Adrenal gland (tissue), 5 donors: ENCODE measurements around the gene ZNF808.

Source experiments
- CTCF ChIP-seq, 6 experiments: fragments of 450-650 bp in 4 of 6; fragments of 200-600 bp in 2 of 6; sonication (generic) in 1 of 6; IDR thresholded peaks; 1 replicate in 5 of 6; 2 replicates in 1 of 6; pipeline versions ENCODE4 v1.5.1 to v1.8.0; 2016 to 2021; ENCODE audit warnings: antibody characterized with exemption in 6 of 6, mild to moderate bottlenecking in 2 of 6, moderate library complexity in 1 of 6
- POLR2A ChIP-seq, 2 donors: fragments of 450-650 bp; IDR thresholded peaks; one replicate each; pipeline ENCODE4 v1.6.1; 2017; ENCODE audit warnings: antibody characterized with exemption in 2 of 2, mild to moderate bottlenecking in 2 of 2, moderate library complexity in 1 of 2
- donor health status: DM: no; HTN: no; CAD: no.

- TF ChIP-seq POLR2A (IDR thresholded peaks at IDR 0.05): no peak
- TF ChIP-seq CTCF (IDR thresholded peaks at IDR 0.05): no peak
These were observed 5.0 kb downstream of the ZNF808 start for GRCh38 chr19:52532480-52532879.
